Sigmoid colon (tissue), 7 donors: Measurements from ENCODE around the gene TCF7. TPM values are rescaled to one million over a fixed set of nuclear protein-coding genes. Genes with fewer than 3 reads are reported as not detected.

Experiments
- DNase-seq: peaks from one replicate; pipeline ENCODE4 v3.0.0-alpha.2; 2019
- H3K27ac ChIP-seq, 4 donors: fragments of 200-600 bp; sonication (generic); one replicate each; pipeline ENCODE4 v1.5.1; 2016 to 2019; ENCODE audit warnings: mild to moderate bottlenecking in 1 of 4
- H3K27me3 ChIP-seq, 3 donors: fragments of 200-600 bp; sonication (generic); one replicate each; pipeline ENCODE4 v1.5.1; 2019; ENCODE audit warnings: mild to moderate bottlenecking in 1 of 3
- H3K36me3 ChIP-seq, 4 donors: fragments of 200-600 bp; sonication (generic); one replicate each; pipeline ENCODE4 v1.5.1; 2016 to 2019
- H3K4me1 ChIP-seq, 4 donors: fragments of 200-600 bp; sonication (generic); one replicate each; pipeline ENCODE4 v1.5.1; 2017 to 2019
- H3K4me3 ChIP-seq, 4 donors: fragments of 200-600 bp; sonication (generic); one replicate each; pipeline ENCODE4 v1.5.1; 2017 to 2019; ENCODE audit warnings: mild to moderate bottlenecking in 2 of 4, moderate library complexity in 1 of 4
- H3K9me3 ChIP-seq, 4 donors: fragments of 200-600 bp in 3 of 4; sonication (generic) in 3 of 4; one replicate each; pipeline versions ENCODE4 v1.5.1 to v1.6.1; 2013 to 2019
- CTCF ChIP-seq, 4 experiments: fragments of 450-650 bp in 3 of 4; fragments of 200-600 bp in 1 of 4; IDR thresholded peaks; one replicate each; pipeline ENCODE4 v1.5.1; 2016 to 2019; ENCODE audit warnings: antibody characterized with exemption in 4 of 4, mild to moderate bottlenecking in 3 of 4, moderate library complexity in 2 of 4
- EP300 ChIP-seq, 4 donors: sonication (generic); formaldehyde crosslinking; IDR thresholded peaks; one replicate each; pipeline ENCODE4 v1.6.1; 2017; ENCODE audit warnings: antibody characterized with exemption in 4 of 4
- POLR2A ChIP-seq, 2 donors: fragments of 450-650 bp; IDR thresholded peaks; one replicate each; pipeline ENCODE4 v1.6.1; 2016; ENCODE audit warnings: antibody characterized with exemption in 2 of 2, mild to moderate bottlenecking in 2 of 2, moderate library complexity in 2 of 2
- POLR2AphosphoS5 ChIP-seq, 4 donors: sonication (generic); formaldehyde crosslinking; IDR thresholded peaks; one replicate each; pipeline ENCODE4 v1.6.1; 2017; ENCODE audit warnings: antibody characterized with exemption in 4 of 4
- WGBS, 2 donors: extraction: QIAGEN DNeasy Blood & Tissue Kit; methylation state at CpG; one replicate each; pipeline ENCODE4 v1.1.7; 2013; 5-methylcytosine and 5-hydroxymethylcytosine counted together
- intact Hi-C: fragments of 100-400 bp; cut with DNase I; formaldehyde crosslinking; loops from one replicate; pipeline ENCODE4 v1.15.1; 2023
- polyA plus RNA-seq, 3 donors: library from polyadenylated mRNA; stranded (reverse); fragments of 200-250 nt; gene quantifications; one replicate each; pipeline ENCODE4 v1.2.3, GENCODE V29; 2013
- total RNA-seq, 4 donors: library from RNA; depleted of rRNA; stranded (reverse); fragments of >200 nt; gene quantifications; one replicate each; pipeline ENCODE4 v1.1.0, GENCODE V29; 2016
- donor health status: healthy with polysubstance abuse.
- donor health status: Bipolar disorder and iron deficiency.
- donor health status: healthy.

Gene TCF7
- total RNA-seq (1 to 10 TPM in 1 of 4 donors, under 1 TPM in 3; 0.36 to 1.5 (median 0.62) TPM), polyA plus RNA-seq (10 to 100 TPM in 1 of 3 donors, 1 to 10 TPM in 2; 1.8 to 38.4 (median 3.7) TPM)

GRCh38 chr5:134113902-134114875 is at the start of gene TCF7:
Gene TCF7 (plus strand): TSS chr5:134114681. CDS start chr5:134114907, 226 bp downstream.
- peak within 1 kb of the TSS; percentile 38 to 53 (median 46) for H3K4me3 ChIP-seq
- peaks cover 9 to 44% (median 12%) of the 10 kb centered on the region in 3 donors for H3K27me3 ChIP-seq
- peak; percentile 86 for DNase-seq
- no peaks in the 10 kb centered on the region for H3K9me3 ChIP-seq
- peaks cover 0 to 21% (median 15%) of the 10 kb centered on the region in 4 donors for H3K4me1 ChIP-seq
- intact Hi-C loops, result no loop called here
- no peak for TF ChIP-seq CTCF (IDR thresholded peaks at IDR 0.05)
- peak in 3 of 4 donors; percentile 26 to 58 (median 51) for TF ChIP-seq POLR2AphosphoS5 (IDR thresholded peaks at IDR 0.05)
- no peak for TF ChIP-seq EP300 (IDR thresholded peaks at IDR 0.05)
- H3K36me3 ChIP-seq, result no peaks in the 10 kb centered on the region
- 1% methylated on average over 90 of the region's 90 CpGs for WGBS, 2 donors
- peak within 1 kb of the TSS; percentile 30 to 44 (median 40) for H3K27ac ChIP-seq

- 92% methylated on average over 6 of the region's 6 CpGs for WGBS, 2 donors
- Histone ChIP-seq H3K9me3 (no peaks in the 10 kb centered on the region), H3K4me3 (no peak overlapping the region), H3K27me3 (peaks cover 0 to 37% (median 8%) of the 10 kb centered on the region in 3 donors), H3K4me1 (peaks cover 0 to 11% (median 7%) of the 10 kb centered on the region in 4 donors), H3K36me3 (no peaks in the 10 kb centered on the region), H3K27ac (no peak overlapping the region)
- TF ChIP-seq EP300 (IDR thresholded peaks at IDR 0.05), result no peak
- no peak for TF ChIP-seq POLR2A (IDR thresholded peaks at IDR 0.05)
- no peak for TF ChIP-seq POLR2AphosphoS5 (IDR thresholded peaks at IDR 0.05)
- no peak for TF ChIP-seq CTCF (IDR thresholded peaks at IDR 0.05)
- intact Hi-C loops, result no loop called here
- no peak for DNase-seq
These were observed 44.9 kb upstream of the TCF7 start for GRCh38 chr5:134069553-134069952.

- peak overlapping the region in 3 of 4 donors; percentile 13 to 42 (median 34) for H3K4me3 ChIP-seq
- TF ChIP-seq EP300 (IDR thresholded peaks at IDR 0.05) (no peak), POLR2AphosphoS5 (IDR thresholded peaks at IDR 0.05) (no peak), POLR2A (IDR thresholded peaks at IDR 0.05) (no peak), CTCF (IDR thresholded peaks at IDR 0.05) (no peak)
- peaks cover 0 to 11% (median 7%) of the 10 kb centered on the region in 4 donors for H3K4me1 ChIP-seq
- H3K9me3 ChIP-seq, result no peaks in the 10 kb centered on the region
- DNase-seq, result peak; percentile 54
- 4 to 7% methylated on average over 46 of the region's 46 CpGs for whole genome bisulfite sequencing, 2 donors
- no peak overlapping the region for H3K27ac ChIP-seq
- intact Hi-C loops, result no loop called here
- H3K36me3 ChIP-seq, result no peaks in the 10 kb centered on the region
- peaks cover 0 to 37% (median 8%) of the 10 kb centered on the region in 3 donors for H3K27me3 ChIP-seq
These were observed 43.5 kb upstream of the TCF7 start for GRCh38 chr5:134070725-134071613.

- H3K27me3 ChIP-seq, result peaks cover 0 to 37% (median 8%) of the 10 kb centered on the region in 3 donors
- H3K4me3 ChIP-seq, result peak overlapping the region in 2 of 4 donors; percentile 13 to 42
- H3K27ac ChIP-seq, result no peak overlapping the region
- DNase-seq, result no peak
- H3K36me3 ChIP-seq, result no peaks in the 10 kb centered on the region
- no peak for TF ChIP-seq POLR2A (IDR thresholded peaks at IDR 0.05)
- TF ChIP-seq POLR2AphosphoS5 (IDR thresholded peaks at IDR 0.05), result no peak
- no peak for TF ChIP-seq CTCF (IDR thresholded peaks at IDR 0.05)
- no peak for TF ChIP-seq EP300 (IDR thresholded peaks at IDR 0.05)
- WGBS, 2 donors, result 81% methylated on average over 7 of the region's 7 CpGs
- intact Hi-C loops, result no loop called here
- no peaks in the 10 kb centered on the region for H3K9me3 ChIP-seq
- peaks cover 0 to 11% (median 7%) of the 10 kb centered on the region in 4 donors for H3K4me1 ChIP-seq
These were observed 42.8 kb upstream of the TCF7 start for GRCh38 chr5:134071614-134072207.
